GM18498 (cell line): Measurements from ENCODE around the gene LATS2.

Experiments used
- ATAC-seq: cut with Tn5 transposase; IDR thresholded peaks from one replicate; pipeline ENCODE4 v1.9.1; 2021; ENCODE audit warnings: mild to moderate bottlenecking, moderate library complexity; ENCODE audit not compliant: unreplicated experiment

Gene LATS2

DNA sequence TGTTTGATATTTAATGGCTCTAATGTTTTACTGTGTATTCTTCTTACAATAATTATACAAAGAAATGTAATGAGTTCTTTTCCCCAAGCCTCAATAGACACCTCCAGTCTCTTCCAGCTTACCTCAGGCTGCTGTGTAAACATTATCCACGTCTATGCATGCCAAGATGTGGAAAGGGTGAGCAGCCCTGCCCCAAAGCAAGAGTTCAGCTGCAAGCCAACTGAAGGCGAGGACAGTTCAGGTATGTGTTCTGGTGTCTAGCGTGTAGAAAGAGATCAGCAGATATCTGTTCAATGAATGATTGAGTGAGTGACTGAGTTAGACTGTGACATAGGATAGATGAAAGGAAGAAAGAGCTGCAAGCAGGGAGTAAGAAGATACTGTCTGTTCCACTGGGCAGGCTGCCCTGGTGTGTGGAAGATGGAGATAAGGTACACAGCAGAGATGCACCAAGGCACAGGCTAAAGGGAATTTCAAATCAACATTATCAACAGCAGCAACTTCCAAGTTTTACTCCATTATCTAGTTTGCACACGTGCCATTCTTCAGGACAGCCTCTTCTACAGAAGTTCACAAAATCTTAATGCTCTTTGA lies 66.0 kb downstream of the LATS2 start:
- ATAC-seq: no peak

GRCh38 chr13:20994441-20994821 lies 67.0 kb downstream of the LATS2 start:
- no peak for ATAC-seq

GRCh38 chr13:20993661-20994440 lies 67.5 kb downstream of the LATS2 start:
- no peak for ATAC-seq

DNA sequence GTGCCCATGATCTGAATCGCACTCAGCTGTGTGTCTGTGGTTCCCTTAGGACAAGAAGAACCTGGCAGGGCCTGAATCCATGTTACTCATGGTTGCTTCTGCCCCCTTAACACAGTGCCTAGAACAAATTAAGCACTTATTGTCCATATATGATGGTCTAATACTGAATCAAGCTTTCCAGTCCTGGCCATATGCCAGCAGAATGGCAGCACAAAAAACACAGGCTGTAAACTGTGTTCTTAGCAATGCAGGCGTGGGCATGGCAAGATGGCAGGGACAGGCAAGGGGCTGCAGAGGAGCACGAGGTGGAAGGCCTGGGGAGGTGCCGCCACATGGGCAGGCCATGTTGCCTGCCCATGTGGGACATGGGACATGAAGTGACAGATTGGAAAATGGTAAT lies 68.2 kb downstream of the LATS2 start:
- ATAC-seq: no peak

- ATAC-seq: no peak
Measured at GRCh38 chr13:20991741-20992520, 69.5 kb downstream of the LATS2 start.

DNA sequence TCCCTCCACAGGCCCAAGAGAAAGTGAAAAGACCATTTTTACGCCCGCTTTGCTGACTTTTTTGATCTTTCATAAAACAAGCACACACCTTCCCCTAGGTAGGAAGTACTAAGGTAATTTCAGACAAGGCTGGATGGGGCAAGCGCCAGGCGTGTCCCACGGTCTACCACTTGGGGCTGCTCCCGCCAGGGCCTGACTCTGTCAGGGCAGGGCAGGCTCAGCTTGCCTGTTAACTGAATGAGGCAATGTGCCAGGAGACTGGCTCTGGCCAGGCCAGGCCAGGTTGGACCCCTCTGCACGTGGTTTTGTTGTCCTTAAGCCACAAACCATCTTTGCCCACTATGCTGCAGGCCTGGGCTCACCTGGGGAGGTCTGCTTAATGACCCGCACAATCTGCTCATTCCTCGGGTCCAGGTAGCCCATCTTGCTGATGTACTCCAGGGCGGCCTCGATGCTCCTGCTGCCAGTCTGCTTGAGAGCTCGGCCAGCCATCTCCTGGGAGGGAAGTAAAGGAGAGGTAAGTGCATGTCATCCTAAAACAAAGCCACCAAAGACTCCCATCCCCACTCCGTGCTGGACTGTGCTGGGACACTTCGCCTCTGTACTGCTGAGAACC lies 70.4 kb downstream of the LATS2 start:
- ATAC-seq: no peak

GRCh38 chr13:20989656-20990321 lies 71.6 kb downstream of the LATS2 start:
- no peak for ATAC-seq

GRCh38 chr13:20988909-20989655 lies 72.3 kb downstream of the LATS2 start:
- ATAC-seq: no peak

- ATAC-seq: no peak
Measured at GRCh38 chr13:20988033-20988908, 73.1 kb downstream of the LATS2 start.

- no peak for ATAC-seq
Measured at GRCh38 chr13:20987599-20987998, 73.8 kb downstream of the LATS2 start.

DNA sequence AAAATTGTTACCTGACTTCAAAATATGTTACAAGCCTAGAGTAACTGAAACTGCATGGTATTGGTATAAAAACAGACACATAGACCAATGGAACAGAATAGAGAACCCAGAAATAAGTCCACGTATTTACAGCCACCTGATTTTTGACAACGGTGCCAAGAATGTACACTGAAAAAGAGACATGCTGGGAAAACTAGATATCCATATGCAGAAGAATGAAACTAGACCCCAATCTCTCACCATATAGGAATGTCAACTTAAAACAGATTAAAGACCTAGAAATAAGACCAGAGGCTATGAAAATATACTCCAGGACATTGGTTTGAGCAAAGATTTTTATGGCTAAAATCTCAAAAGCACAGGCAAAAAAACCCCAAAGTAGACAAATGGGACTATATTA lies 76.5 kb downstream of the LATS2 start:
- ATAC-seq: no peak

GRCh38 chr13:20983386-20983785 lies 78.0 kb downstream of the LATS2 start:
- ATAC-seq: no peak

GRCh38 chr13:20981370-20982095 lies 79.9 kb downstream of the LATS2 start:
- ATAC-seq: no peak

- no peak for ATAC-seq
Measured at GRCh38 chr13:20980899-20981298, 80.5 kb downstream of the LATS2 start.

DNA sequence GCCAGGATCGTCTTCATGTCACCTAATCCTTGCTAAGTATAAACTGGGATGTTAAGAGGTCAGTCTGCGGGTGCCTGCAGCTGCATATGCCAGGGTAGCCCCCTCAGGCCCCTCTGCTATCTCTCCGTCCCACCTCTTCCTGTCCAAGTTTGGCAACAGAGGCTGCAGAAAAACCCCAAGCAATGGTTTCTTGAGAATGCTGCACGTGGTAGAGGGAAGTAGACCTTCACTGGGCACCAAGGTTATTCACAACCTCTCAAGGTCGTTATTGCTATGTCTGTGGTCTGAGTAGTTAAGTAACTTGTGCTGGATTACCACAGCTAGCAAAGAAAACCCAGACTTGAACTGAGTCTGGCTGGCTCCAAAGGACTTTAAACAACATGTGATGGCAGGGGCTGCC lies 81.0 kb downstream of the LATS2 start:
- ATAC-seq: no peak

- ATAC-seq: no peak
Measured at GRCh38 chr13:20977394-20977793, 84.0 kb downstream of the LATS2 start.

DNA sequence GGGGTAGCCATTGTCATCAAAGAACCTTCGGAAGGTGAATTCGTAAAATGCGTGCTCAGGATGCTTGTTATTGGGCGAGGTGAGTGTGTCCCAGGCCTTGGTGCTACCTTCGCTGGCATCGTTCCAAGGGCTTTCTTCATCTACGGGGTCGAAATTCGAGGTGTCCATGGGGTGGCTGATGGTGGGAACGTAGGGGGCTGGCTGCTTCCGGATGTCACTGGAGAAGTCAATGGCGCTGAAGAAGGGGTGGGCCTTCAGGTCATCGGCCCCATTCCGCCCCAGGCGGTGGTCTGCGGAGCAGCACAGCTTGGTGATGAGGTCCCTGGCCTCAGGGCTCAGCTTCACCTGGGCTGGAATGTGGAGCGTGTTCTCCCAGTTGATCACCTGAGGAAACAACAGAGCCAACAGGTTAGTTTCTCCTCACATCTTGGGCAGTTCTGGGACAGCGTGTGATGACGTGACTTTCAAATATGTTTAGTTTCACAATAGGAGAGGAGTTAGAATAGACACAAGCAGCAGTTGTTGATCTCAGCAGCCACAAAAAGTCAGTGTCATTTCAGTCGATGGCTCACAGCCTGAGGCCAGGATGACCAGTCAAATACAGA lies 86.3 kb downstream of the LATS2 start:
- ATAC-seq: no peak

GRCh38 chr13:20973886-20974425 lies 87.4 kb downstream of the LATS2 start:
- ATAC-seq: no peak
